HG03039 (cell line): ENCODE results near the gene GIPC1.

Source experiments
- ATAC-seq: cut with Tn5 transposase; IDR thresholded peaks from one replicate; pipeline ENCODE4 v1.9.1; 2021; ENCODE audit warnings: mild to moderate bottlenecking, moderate library complexity; ENCODE audit not compliant: unreplicated experiment

The GIPC1 gene

DNA sequence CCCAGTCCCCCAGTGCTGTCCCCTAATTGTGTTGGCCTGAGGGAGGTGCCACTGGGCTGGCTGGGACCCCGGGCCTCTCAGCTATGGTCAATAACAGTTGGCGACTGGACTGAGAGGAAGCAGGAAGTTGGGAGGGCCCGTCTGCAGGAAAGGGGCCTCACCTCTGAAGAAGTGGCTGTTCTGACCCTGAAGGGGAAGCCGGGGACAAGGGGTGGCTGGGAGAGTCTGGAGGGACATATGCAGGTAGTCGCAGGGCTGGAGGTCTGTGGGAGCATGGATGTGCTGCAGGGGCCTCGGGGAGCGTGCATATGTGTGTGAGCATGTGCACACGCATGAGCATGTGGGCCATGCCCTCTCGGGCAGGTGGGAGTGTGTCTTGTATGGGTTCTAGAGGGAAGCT lies 56.9 kb downstream of the GIPC1 start:
- ATAC-seq = no peak

DNA sequence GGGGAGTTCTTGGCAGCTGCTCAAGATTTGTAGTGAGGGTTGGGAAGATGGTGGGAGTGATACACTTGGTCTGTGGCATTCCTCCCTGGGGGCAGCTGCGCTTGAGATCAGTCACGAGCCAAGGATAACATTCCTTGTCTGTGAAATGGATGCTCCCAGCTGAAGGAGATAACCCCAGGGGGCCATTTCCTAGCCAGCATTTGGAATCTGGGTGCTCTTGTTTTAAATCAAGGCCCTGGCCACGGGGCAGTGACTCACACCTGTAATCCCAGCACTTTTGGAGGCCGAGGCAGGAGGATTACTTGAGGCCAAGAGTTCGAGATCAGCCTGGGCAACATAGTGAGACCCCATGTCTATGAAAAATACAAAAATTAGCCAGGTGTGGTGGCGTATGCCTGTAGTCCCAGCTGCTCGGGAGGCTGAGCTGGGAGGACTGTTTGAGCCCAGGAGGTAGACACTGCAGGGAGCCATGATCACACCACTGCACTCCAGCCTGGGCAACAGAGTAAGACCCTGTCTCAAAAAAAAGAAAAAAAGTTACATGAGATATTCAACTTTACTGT lies 58.3 kb downstream of the GIPC1 start:
- ATAC-seq = no peak

DNA sequence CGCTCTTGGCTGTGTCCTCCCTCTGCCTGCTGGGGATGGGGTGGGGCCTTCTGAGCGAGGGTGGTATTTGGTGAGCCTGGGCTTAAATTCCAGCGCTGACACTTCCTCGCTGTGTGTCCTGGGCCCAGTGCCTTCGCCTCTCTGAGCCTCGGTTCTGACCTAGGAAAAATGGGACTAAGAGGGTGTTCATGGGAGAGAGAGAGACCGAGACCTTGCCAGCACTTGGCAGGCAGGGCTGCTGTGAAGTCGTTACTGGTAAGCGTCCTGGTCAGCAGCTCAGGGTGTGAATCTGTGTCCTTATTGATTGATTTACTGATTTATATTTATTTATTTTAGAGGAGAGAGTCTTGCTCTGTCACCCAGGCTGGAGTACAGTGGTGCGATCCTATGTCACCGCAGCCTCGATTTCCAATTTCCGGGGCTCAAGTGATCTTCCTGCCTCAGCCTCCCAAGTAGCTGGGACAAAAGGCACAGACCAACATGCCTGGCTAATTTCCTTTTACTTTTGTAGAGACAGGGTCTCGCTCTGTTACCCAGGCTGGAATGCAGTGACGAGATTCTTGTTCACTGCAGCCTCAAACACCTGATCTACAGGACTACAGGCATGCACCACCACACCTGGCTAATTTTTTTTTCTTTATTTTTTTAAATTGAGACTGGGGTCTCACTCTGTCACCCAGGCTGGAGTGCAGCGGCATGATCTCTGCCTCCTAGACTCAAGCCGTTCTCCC lies 60.4 kb downstream of the GIPC1 start:
- ATAC-seq = no peak

DNA sequence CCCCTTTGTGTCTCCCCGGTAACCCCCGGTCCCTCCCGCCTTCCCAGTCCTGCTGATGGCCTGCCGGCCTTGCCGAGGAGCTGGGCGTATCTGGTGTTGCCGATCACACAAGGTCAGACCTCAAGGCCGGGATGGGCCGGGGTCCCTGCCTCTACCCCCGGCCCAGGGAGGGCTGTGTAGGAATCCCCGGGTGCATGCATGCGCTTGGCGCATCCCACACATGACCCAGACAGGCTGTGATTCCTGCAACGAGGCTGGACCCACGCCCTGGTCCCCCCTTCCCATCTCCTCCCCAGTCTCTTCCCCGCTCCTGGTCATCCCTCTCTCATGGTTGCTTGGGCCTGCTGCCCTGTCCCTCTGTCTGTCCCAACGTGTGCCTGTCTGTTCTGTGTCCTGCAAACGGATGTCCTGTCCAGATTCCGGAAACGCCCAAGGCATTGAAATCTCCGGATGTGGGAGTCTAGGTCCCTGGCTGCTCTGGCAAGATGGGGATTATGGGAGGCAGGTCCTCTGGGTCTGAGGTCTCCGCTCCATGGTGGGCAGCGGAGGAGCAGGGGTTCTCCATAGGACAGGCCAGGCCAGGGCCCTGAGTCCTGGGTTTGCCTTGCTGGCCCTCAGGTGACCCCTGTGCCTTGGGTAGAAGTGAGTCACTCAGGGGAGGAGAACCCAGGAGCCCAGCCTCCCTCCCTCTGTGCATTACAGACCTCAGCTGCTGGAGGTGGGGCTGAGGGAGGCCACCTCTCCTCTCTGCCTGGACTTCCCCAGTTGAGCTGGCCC lies 61.2 kb downstream of the GIPC1 start:
- ATAC-seq = no peak

DNA sequence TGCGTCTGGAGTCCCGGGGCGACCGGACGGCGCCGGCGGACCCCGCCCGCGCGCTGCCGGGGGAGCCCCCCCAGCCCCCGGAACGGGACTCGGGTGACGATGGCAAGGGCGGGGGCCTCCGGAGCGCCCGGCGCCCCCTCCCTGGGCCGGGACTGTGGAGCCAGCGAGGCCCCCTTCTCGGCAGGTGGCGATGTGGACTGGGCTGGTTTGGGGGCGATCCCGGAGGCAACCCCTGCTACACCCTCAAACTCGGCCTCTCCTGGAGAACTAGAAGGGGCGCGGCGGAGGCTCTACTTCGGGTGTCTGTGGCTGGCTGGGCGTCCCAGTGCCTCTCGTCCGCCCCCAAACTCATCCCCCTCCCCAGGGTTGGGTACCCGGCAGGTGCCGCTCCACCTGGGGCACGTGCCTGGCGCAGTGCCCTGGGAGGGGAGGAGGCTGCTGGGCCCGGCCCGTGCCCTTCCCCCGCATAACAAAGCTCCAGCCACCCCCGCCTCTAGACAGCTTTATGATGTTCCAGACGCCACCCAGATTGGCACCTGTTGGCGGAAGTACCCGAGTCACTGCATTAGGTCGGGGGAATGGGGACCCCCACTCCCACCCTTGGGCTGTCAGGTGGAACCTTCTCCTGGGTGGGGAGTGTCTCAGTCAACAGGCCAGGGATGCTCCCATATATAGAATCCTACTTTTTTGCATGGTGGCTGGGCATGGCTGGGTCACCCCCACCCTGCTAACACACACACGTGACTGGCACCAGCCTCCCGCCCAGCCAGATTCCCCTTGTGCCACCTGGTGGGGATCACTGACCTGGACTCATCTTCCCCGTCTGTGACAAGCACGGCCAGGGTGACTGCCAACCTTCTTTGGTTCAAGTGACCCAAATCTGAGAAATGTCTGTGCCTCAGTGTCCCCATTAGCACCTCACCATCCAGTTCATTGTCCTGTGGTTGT lies 62.1 kb downstream of the GIPC1 start:
- ATAC-seq = no peak

DNA sequence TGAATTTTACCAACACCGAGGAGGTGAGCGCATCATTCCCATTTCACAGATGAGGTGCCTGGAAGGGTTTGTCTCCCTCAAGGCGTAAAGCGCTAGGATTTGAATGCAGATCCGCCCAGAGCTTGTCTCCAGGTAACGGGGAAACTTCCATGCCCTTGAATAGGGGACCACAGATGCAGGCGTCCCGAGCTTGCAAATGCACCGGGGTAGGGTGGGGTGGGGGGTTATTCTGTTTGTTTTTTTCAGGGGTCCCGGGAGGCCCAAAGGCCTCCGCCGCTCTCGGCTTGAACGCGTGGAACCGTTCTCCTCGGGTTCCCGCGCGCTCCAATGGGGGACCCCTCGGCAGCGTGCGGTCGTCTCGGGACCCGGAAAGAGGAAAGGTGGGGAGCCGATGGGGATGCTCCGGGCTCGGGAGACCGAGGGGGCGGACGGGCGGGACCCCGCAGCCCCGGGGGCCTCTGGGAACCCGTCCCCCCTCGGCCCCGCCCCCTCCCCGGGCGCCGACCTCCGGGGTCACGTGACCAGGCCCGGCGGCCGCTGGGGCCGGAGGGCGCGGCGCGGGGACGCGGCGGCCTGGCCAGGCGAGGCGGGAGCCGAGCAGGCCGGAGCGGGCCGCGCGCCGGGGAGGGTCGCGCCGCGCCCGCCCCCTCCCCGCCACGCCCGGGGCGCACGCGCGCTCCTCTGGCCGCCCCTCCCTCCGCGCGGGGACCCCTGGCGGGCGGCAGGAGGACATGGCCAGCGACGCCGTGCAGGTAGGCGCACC lies 63.0 kb downstream of the GIPC1 start, which contains the start of gene PKN1:
Gene PKN1 (plus strand): TSS at position 516 of the 763 bp plus-strand sequence. CDS start 216 bp downstream, at position 732.
- ATAC-seq = no peak

DNA sequence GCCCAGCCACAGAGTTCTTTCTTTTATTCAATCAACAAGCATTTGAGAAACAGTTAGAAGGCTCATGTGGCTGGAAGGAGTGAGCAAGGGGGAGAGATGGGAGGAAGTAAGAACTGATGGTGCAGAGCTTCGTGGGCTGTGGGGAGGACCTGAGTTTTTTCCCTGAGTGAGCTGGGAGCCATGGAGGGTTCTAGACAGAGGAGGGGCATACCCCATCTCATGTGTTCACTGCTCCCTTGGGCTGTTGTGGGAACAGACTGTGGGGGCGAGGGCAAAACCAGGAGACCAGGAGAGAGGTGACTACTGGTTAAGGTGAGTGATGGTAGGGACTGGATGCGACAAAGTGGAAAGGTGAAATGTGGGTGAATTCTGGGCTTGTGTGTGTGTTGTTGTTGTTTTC lies 65.2 kb downstream of the GIPC1 start:
- no peak for ATAC-seq

DNA sequence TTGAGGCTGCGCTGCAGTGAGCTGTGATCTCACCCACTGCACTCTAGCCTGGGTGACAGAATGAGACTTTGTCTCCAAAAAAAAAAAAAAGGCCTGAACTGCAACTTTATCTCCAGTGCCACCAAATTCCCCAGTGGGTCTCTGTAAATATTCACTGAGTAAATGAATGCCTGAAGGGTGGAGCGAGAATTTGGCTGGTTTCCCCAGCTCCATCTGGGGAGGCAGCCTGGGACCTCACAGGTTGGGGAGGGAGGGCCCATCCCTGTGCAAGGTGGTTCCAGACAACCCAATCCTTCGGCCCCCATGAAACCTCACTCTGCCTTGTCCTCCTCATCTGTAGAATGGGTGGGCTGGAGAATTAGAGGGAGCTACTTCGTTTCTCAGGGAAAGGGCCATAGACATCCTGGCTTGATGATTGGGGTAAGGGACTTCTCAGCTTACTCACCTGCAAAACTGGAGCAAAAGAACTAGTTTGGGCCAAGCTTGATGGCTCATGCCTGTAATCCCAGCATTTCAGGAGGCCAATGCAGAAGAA lies 67.0 kb downstream of the GIPC1 start:
- ATAC-seq = no peak
